ENCODE results near the gene EXOC6B. TPM values are rescaled to one million over a fixed set of nuclear protein-coding genes. Genes with fewer than 3 reads are reported as not detected.

Gene EXOC6B
- total RNA-seq, 1 donor from 2014 or later: 32.2 TPM

DNA sequence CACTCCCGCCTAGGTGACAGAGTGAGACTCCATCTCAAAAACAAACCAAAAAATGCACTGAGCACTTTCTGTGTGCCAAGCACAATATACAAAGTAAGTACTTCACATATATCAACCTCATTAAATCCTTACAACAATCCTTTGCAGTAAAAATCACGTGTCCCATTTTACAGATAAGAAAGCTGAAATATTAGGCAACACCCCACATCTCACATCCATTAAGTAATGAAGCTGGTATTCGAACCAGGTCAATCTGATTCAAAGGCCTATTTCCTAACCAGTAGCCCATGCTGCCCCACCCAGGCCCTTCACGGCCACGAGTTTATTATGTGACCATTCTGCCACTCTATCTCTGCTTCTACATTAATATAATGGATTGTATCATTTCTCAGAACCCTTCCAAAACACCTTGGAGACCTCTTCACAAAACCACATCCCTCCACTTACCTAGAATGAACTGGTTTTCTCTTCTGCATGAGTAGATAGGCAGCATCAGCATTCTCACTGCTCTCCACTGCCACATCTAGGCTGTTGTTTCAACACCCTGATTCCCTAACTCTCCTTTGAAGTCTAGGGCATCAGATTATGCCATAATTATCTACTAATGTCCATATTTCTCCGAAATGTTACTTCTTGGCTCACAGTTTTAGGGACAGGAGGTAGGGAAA lies 3.1 kb upstream of the EXOC6B start:
- no peak overlapping the region for H3K4me3 Mint-ChIP-seq (ENCODE audit: unreplicated experiment)
- peaks cover 29% of the 10 kb centered on the region for H3K4me1 Mint-ChIP-seq (ENCODE audit: low read depth)

GRCh38 chr2:72827966-72828646 lies 2.3 kb upstream of the EXOC6B start:
- Mint-ChIP-seq H3K4me3 (ENCODE audit: unreplicated experiment) (no peak overlapping the region), H3K4me1 (ENCODE audit: low read depth) (peaks cover 29% of the 10 kb centered on the region), H3K27ac (ENCODE audit: unreplicated experiment) (peak overlapping the region; percentile 49), H3K36me3 (ENCODE audit: low read depth) (no peaks in the 10 kb centered on the region), H3K27me3 (ENCODE audit: low read depth) (peaks cover 1% of the 10 kb centered on the region), H3K9me3 (ENCODE audit: low read depth) (no peaks in the 10 kb centered on the region)
- DNase-seq (ENCODE audit: low spot score): no peak
- no peak for TF ChIP-seq CTCF (IDR thresholded peaks at IDR 0.05)

More for the DNA sequence above, 3.1 kb upstream of the EXOC6B start:
- no peak overlapping the region for H3K27ac Mint-ChIP-seq (ENCODE audit: unreplicated experiment)
- no peak for TF ChIP-seq CTCF (IDR thresholded peaks at IDR 0.05)
- H3K36me3 Mint-ChIP-seq (ENCODE audit: low read depth): no peaks in the 10 kb centered on the region
- DNase-seq (ENCODE audit: low spot score): no peak
- H3K27me3 Mint-ChIP-seq (ENCODE audit: low read depth): peaks cover 7% of the 10 kb centered on the region
- H3K9me3 Mint-ChIP-seq (ENCODE audit: low read depth): no peaks in the 10 kb centered on the region

DNA sequence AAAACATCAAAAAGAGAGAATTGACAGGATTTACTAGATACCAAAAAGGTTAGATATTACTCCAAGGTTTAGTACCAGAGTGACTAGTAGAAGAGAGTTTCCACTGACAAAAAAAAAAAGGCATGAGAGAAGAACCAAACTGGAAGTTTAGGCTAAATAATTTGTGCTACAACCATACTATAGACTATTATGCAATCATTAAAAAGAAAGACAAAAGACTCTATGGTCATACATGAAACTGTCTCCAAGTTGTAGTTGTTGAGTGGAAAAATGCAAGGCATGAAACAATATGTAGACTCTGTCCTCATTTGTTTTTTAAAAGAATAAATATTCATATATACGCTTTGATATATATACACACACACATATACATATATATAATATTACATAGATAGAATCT lies 1.7 kb upstream of the EXOC6B start:
- H3K4me1 Mint-ChIP-seq (ENCODE audit: low read depth): peaks cover 33% of the 10 kb centered on the region
- H3K4me3 Mint-ChIP-seq (ENCODE audit: unreplicated experiment): no peak overlapping the region
- no peak for DNase-seq (ENCODE audit: low spot score)
- H3K27me3 Mint-ChIP-seq (ENCODE audit: low read depth): no peaks in the 10 kb centered on the region
- TF ChIP-seq CTCF (IDR thresholded peaks at IDR 0.05): no peak
- no peaks in the 10 kb centered on the region for H3K9me3 Mint-ChIP-seq (ENCODE audit: low read depth)
- peaks cover 2% of the 10 kb centered on the region for H3K36me3 Mint-ChIP-seq (ENCODE audit: low read depth)
- H3K27ac Mint-ChIP-seq (ENCODE audit: unreplicated experiment): no peak overlapping the region

DNA sequence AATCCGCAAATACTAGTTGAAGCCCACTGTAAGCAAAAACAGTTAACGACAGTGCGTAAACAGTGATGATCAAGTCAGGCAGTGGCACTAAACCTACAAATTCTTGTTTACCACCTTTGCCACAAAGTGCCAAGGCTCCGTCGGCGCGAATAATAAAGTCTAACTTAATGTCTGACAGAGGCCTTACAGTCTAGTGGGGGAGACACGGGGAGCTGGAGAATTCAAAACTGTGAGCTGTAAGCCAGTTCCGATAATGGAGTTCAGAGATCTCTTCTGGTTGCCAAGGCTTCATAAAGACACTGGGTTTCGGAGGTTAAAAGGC lies 284 bp upstream of the EXOC6B start:
- peaks cover 33% of the 10 kb centered on the region for H3K4me1 Mint-ChIP-seq (ENCODE audit: low read depth)
- peaks cover 2% of the 10 kb centered on the region for H3K36me3 Mint-ChIP-seq (ENCODE audit: low read depth)
- TF ChIP-seq CTCF (IDR thresholded peaks at IDR 0.05): no peak
- H3K9me3 Mint-ChIP-seq (ENCODE audit: low read depth): no peaks in the 10 kb centered on the region
- peak overlapping the region; percentile 98 for H3K4me3 Mint-ChIP-seq (ENCODE audit: unreplicated experiment)
- no peak for DNase-seq (ENCODE audit: low spot score)
- H3K27ac Mint-ChIP-seq (ENCODE audit: unreplicated experiment): peak overlapping the region; percentile 98
- no peaks in the 10 kb centered on the region for H3K27me3 Mint-ChIP-seq (ENCODE audit: low read depth)

DNA sequence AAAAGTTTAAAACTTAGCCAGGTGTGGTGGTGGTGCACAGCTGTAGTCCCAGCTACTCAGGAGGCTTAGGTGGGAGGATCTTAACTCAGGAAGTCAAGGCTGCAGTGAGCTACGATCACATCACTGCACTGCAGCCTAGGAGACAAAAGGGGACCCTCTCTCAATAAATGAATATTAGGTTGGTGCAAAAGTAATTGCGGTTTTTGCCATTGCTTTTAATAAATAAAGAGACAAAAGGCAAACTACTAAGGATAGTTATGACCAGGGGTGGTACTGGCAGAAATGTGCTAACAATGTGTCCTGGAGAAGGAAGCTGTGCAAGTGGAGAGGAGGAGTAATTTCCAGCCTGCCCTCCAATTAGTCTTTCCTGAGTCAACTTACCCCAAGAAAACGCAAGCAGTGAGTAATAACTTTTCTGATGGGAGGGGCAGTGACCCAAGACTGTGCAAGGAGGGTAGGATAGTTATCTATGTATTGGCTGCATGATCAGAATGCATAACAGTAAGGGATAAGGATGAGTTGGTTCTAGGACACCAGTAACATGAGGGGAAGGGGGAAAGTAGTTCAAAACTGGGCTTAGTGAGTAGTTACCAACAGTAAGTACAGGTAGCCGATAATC lies 1.5 kb downstream of the EXOC6B start:
- no peak for DNase-seq (ENCODE audit: low spot score)
- no peaks in the 10 kb centered on the region for H3K9me3 Mint-ChIP-seq (ENCODE audit: low read depth)
- H3K27me3 Mint-ChIP-seq (ENCODE audit: low read depth): no peaks in the 10 kb centered on the region
- peak overlapping the region; percentile 98 for H3K4me3 Mint-ChIP-seq (ENCODE audit: unreplicated experiment)
- peaks cover 4% of the 10 kb centered on the region for H3K36me3 Mint-ChIP-seq (ENCODE audit: low read depth)
- H3K27ac Mint-ChIP-seq (ENCODE audit: unreplicated experiment): peak overlapping the region; percentile 60
- no peak for TF ChIP-seq CTCF (IDR thresholded peaks at IDR 0.05)
- peaks cover 33% of the 10 kb centered on the region for H3K4me1 Mint-ChIP-seq (ENCODE audit: low read depth)

Data from chondrocyte (in vitro differentiated cells).